Measurements from ENCODE around the gene EIF2B5. TPM values are rescaled to one million over a fixed set of nuclear protein-coding genes. Genes with fewer than 3 reads are reported as not detected.

EIF2B5 gene
- total and polyA plus RNA-seq, 2 of the 13 experiments (the other 11 are each of a cell fraction or from before 2014, with no cell fraction given), result 38.4 to 60.2 TPM

GRCh38 chr3:184186184-184186901, 51.2 kb downstream of the EIF2B5 start, which contains the start of gene ABCF3 (continued):
- TF ChIP-seq ZGPAT (CRISPR knock-in tag; IDR thresholded peaks at IDR 0.05) (0 out of 2 replicates have a peak, but pooled peaks have one; percentile 20), BORCS8-MEF2B (CRISPR knock-in tag; IDR thresholded peaks at IDR 0.05) (peak; percentile 42; the same call in 1 of the 2 replicates), U2AF1 (optimal IDR thresholded peaks at IDR 0.05; ENCODE audit: low read depth, low read length) (no peak), SNAPC2 (CRISPR knock-in tag; IDR thresholded peaks at IDR 0.05) (no peak), KDM5B (CRISPR knock-in tag; IDR thresholded peaks at IDR 0.05; ENCODE audit: borderline replicate concordance) (peak; percentile 49; the same call in 1 of the 2 replicates), ZNF629 (CRISPR knock-in tag; conservative IDR thresholded peaks at IDR 0.05) (no peak), ZNF224 (CRISPR knock-in tag; IDR thresholded peaks at IDR 0.05) (peak; percentile 73; the same call in 1 of the 2 replicates), NRL (CRISPR knock-in tag; IDR thresholded peaks at IDR 0.05; ENCODE audit: borderline replicate concordance) (0 out of 2 replicates have a peak, but pooled peaks have one; percentile 59), PHF8 (CRISPR knock-in tag; IDR thresholded peaks at IDR 0.05) (peak; percentile 84), SRSF9 (IDR thresholded peaks at IDR 0.05; ENCODE audit: borderline replicate concordance, insufficient read depth, low read depth, low read length, poor library complexity, severe bottlenecking) (no peak), MEIS1 (CRISPR knock-in tag; IDR thresholded peaks at IDR 0.05; ENCODE audit: borderline replicate concordance) (0 out of 2 replicates have a peak, but pooled peaks have one; percentile 41), PCBP1 (IDR thresholded peaks at IDR 0.05; ENCODE audit: borderline replicate concordance, low read depth, low read length) (no peak), PHF21A (CRISPR knock-in tag; IDR thresholded peaks at IDR 0.05) (no peak; the same call in 1 of the 2 replicates), ZNF678 (CRISPR knock-in tag; IDR thresholded peaks at IDR 0.05) (no peak), ZSCAN31 (CRISPR knock-in tag; IDR thresholded peaks at IDR 0.05; ENCODE audit: low read depth) (0 out of 2 replicates have a peak, but pooled peaks have one; percentile 21), ZNF329 (CRISPR knock-in tag; IDR thresholded peaks at IDR 0.05; ENCODE audit: low read depth) (0 out of 2 replicates have a peak, but pooled peaks have one; percentile 58), ZNF205 (CRISPR knock-in tag; IDR thresholded peaks at IDR 0.05) (no peak)
- TF ChIP-seq, protein P1, sequence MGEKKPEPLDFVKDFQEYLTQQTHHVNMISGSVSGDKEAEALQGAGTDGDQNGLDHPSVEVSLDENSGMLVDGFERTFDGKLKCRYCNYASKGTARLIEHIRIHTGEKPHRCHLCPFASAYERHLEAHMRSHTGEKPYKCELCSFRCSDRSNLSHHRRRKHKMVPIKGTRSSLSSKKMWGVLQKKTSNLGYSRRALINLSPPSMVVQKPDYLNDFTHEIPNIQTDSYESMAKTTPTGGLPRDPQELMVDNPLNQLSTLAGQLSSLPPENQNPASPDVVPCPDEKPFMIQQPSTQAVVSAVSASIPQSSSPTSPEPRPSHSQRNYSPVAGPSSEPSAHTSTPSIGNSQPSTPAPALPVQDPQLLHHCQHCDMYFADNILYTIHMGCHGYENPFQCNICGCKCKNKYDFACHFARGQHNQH (CRISPR knock-in tag; IDR thresholded peaks at IDR 0.05), result peak; percentile 10; the same call in 1 of the 2 replicates
- TF ChIP-seq, protein P2, sequence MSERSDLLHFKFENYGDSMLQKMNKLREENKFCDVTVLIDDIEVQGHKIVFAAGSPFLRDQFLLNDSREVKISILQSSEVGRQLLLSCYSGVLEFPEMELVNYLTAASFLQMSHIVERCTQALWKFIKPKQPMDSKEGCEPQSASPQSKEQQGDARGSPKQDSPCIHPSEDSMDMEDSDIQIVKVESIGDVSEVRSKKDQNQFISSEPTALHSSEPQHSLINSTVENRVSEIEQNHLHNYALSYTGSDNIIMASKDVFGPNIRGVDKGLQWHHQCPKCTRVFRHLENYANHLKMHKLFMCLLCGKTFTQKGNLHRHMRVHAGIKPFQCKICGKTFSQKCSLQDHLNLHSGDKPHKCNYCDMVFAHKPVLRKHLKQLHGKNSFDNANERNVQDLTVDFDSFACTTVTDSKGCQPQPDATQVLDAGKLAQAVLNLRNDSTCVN (CRISPR knock-in tag; IDR thresholded peaks at IDR 0.05; ENCODE audit: borderline replicate concordance), result no peak
- TF ChIP-seq, protein P3, sequence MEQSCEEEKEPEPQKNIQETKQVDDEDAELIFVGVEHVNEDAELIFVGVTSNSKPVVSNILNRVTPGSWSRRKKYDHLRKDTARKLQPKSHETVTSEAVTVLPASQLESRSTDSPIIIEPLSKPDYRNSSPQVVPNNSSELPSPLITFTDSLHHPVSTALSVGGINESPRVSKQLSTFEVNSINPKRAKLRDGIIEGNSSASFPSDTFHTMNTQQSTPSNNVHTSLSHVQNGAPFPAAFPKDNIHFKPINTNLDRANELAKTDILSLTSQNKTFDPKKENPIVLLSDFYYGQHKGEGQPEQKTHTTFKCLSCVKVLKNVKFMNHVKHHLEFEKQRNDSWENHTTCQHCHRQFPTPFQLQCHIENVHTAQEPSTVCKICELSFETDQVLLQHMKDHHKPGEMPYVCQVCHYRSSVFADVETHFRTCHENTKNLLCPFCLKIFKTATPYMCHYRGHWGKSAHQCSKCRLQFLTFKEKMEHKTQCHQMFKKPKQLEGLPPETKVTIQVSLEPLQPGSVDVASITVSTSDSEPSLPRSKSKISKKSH (CRISPR knock-in tag; IDR thresholded peaks at IDR 0.05; ENCODE audit: borderline replicate concordance), result peak; percentile 74; the same call in 1 of the 2 replicates
- TF ChIP-seq, protein P4, sequence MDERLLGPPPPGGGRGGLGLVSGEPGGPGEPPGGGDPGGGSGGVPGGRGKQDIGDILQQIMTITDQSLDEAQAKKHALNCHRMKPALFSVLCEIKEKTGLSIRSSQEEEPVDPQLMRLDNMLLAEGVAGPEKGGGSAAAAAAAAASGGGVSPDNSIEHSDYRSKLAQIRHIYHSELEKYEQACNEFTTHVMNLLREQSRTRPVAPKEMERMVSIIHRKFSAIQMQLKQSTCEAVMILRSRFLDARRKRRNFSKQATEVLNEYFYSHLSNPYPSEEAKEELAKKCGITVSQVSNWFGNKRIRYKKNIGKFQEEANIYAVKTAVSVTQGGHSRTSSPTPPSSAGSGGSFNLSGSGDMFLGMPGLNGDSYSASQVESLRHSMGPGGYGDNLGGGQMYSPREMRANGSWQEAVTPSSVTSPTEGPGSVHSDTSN (CRISPR knock-in tag; IDR thresholded peaks at IDR 0.05), result no peak
